Right cardiac atrium (tissue), 5 donors: ENCODE results near the gene AFAP1. TPM values are rescaled to one million over a fixed set of nuclear protein-coding genes. Genes with fewer than 3 reads are reported as not detected.

Source experiments
- ATAC-seq, 2 donors: fragments of 200-7000 bp; cut with Tn5 transposase; one replicate each; pipeline versions ENCODE4 v1.8.0 to v1.9.1; 2020; ENCODE audit warnings: moderate library complexity in 2 of 2, mild to moderate bottlenecking in 1 of 2
- DNase-seq, 3 donors: peaks; one replicate each; pipeline ENCODE4 v3.0.0-alpha.2; 2020
- H3K27ac ChIP-seq: one replicate; pipeline ENCODE4 v1.5.1; 2013; ENCODE audit warnings: mild to moderate bottlenecking, low read length, control low read depth, moderate library complexity
- H3K27me3 ChIP-seq: one replicate; pipeline ENCODE4 v1.6.1; 2013; ENCODE audit not compliant: control insufficient read depth, insufficient read depth
- H3K4me1 ChIP-seq: one replicate; pipeline ENCODE4 v1.6.1; 2013; ENCODE audit warnings: low read length; ENCODE audit not compliant: control insufficient read depth, insufficient read depth
- H3K4me3 ChIP-seq: one replicate; pipeline ENCODE4 v1.5.1; 2013; ENCODE audit warnings: low read length, control low read depth
- H3K9me3 ChIP-seq: one replicate; pipeline ENCODE4 v1.6.1; 2013; ENCODE audit warnings: low read length; ENCODE audit not compliant: control insufficient read depth
- WGBS: extraction: QIAGEN DNeasy Blood & Tissue Kit; methylation state at CpG from one replicate; pipeline ENCODE4 v1.1.7; 2013; 5-methylcytosine and 5-hydroxymethylcytosine counted together
- intact Hi-C, 4 donors: fragments of 100-400 bp; cut with DNase I; formaldehyde crosslinking; loops; one replicate each; pipeline versions ENCODE4 v1.11.0 to v1.14.0; 2022 to 2023
- polyA plus RNA-seq: library from polyadenylated mRNA; stranded (reverse); fragments of 200-250 nt; gene quantifications from one replicate; pipeline ENCODE4 v1.2.3, GENCODE V29; 2013
- total RNA-seq, 4 donors: library from RNA; stranded (reverse); fragmentation: NEBNext Ultra II Directional; extraction: Animal tissue kit (Norgen Biotek cat#: 25700); gene quantifications; one replicate each; pipeline ENCODE4 v1.2.1, GENCODE V29; 2021
- donor health status: healthy with polysubstance abuse.
- donor health status: DM: no; HTN: yes; CAD: no.
- donor health status: DM: no; HTN: no; CAD: no.
- donor health status: DM: no; HTN: yes; CAD: no; lungs with severe emphysema.
- donor health status: DM: yes; HTN: yes; CAD: no.

AFAP1 gene
- total and polyA plus RNA-seq, 5 donors = 7.8 to 43.6 (median 25.4) TPM

GRCh38 chr4:7717946-7718490 lies 221.6 kb downstream of the AFAP1 start:
- H3K27ac ChIP-seq = no peak overlapping the region
- intact Hi-C loops = loop anchor here (2.0 to 10.0 kb wide), 4 partner anchors 256 to 526 kb away; partner anchors contain the start of gene SORCS2 (in 4 of the 4)
- no peaks in the 10 kb centered on the region for H3K9me3 ChIP-seq
- H3K4me3 ChIP-seq = no peak overlapping the region
- H3K4me1 ChIP-seq = no peaks in the 10 kb centered on the region
- no peaks in the 10 kb centered on the region for H3K27me3 ChIP-seq
- ATAC-seq (no peak), DNase-seq (peak in 2 of 3 donors; percentile 25 to 32)
- WGBS = 81% methylated on average over 24 of the region's 24 CpGs

DNA sequence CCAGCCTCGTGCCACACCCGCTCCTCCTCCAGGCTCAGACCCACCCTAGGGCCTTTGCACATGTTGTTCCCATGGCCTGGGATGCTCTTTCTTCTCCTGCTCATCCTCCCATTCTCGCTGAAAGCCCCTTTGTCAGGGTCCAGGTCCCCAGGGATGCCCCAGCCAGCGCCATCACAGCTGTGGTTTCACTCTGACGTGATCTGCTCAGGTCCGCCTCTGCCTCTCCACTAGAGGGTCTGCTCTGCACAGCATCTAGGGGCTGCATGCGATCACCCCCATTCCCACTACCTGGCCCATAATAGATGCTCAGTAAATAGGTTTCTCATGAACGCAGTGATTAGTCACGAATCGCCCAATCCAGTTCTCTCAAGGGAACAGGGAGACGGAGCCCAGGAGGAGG lies 222.5 kb downstream of the AFAP1 start:
- Histone ChIP-seq H3K4me3 (no peak overlapping the region), H3K9me3 (no peaks in the 10 kb centered on the region), H3K27ac (no peak overlapping the region), H3K4me1 (no peaks in the 10 kb centered on the region), H3K27me3 (no peaks in the 10 kb centered on the region)
- intact Hi-C loops = loop anchor here (5.0 to 10.0 kb wide), 3 partner anchors 255 to 525 kb away; partner anchors contain the start of gene SORCS2 (in 3 of the 4)
- ATAC-seq (no peak), DNase-seq (peak in 2 of 3 donors; percentile 16 to 32)
- 93% methylated on average over 11 of the region's 11 CpGs for WGBS

- Histone ChIP-seq H3K27me3 (no peaks in the 10 kb centered on the region), H3K4me3 (no peak overlapping the region), H3K9me3 (no peaks in the 10 kb centered on the region), H3K27ac (no peak overlapping the region), H3K4me1 (no peaks in the 10 kb centered on the region)
- intact Hi-C loops = loop anchor here (5.0 to 10.0 kb wide), 3 partner anchors 254 to 524 kb away; partner anchors contain the start of gene SORCS2 (in 3 of the 4)
- WGBS = 78% methylated on average over 6 of the region's 6 CpGs
- no peak for ATAC-seq
- DNase-seq = no peak
Measured at GRCh38 chr4:7716010-7716721, 223.5 kb downstream of the AFAP1 start.

DNA sequence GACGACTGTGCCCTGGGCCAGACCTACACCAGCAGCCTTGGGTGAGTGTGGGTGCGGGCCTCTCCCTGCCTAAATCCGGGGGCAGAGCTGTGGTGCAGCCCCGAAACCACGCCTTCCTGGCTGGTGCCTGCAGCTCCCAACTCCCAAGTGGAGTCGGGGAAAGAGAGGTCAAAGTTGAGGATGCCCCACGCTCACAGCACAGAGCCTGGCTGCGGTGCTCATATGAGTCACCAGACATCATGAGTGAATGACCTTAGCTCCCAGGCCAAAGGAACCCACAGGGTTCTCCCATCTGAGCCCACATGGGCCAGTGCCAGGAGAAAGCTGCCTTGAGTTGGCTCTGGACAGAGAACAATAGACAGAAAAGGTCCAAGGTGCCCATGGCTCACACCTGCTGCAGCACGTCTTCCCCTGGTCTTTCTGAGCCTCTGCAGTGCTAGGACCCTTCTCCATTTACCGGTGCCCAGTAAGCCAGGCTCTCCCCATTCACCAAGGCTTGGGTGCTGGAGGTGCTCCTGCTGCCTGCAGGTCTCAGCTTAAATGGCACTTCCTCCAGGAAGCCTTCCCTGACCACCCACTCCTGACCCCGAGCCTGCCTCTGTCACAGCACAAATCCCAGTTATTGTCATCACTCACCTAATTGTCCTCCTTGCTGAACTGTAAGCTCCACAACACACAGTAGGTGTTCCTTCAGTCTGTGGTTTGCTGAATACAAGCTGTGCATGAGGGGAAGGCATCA lies 224.2 kb downstream of the AFAP1 start:
- Histone ChIP-seq H3K9me3 (no peaks in the 10 kb centered on the region), H3K4me3 (no peak overlapping the region), H3K4me1 (no peaks in the 10 kb centered on the region), H3K27me3 (no peaks in the 10 kb centered on the region), H3K27ac (no peak overlapping the region)
- ATAC-seq (no peak), DNase-seq (peak in 2 of 3 donors; percentile 27 to 32)
- intact Hi-C loops = loop anchor here (5.0 to 10.0 kb wide), 3 partner anchors 253 to 523 kb away; partner anchors contain the start of gene SORCS2 (in 3 of the 4)
- WGBS = 84% methylated on average over 11 of the region's 11 CpGs

DNA sequence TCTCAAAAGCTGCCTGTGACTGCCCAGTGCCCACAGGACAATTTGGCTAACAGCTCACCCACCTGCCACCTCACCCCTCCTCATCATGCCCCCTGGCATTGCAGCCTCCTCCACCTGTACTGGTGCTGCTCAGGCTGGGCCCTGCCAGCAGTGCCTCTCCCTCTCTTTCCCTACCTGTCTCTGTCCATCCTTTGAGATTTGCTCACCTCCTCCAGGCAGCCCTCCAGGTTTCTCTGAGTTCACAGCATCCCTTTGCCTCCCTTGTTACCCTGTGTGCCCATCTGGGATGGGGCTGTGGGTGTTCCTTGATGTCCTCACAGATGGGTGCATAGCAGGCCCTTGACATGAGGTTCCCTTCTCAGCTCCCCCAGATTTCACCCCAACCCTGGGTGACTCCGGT lies 224.9 kb downstream of the AFAP1 start:
- Histone ChIP-seq H3K4me3 (no peak overlapping the region), H3K4me1 (no peaks in the 10 kb centered on the region), H3K27me3 (no peaks in the 10 kb centered on the region), H3K27ac (no peak overlapping the region), H3K9me3 (no peaks in the 10 kb centered on the region)
- ATAC-seq (no peak), DNase-seq (peak in 1 of 3 donors; percentile 21)
- 88% methylated on average over 1 of the region's 1 CpG for WGBS
- intact Hi-C loops = loop anchor here (5.0 to 10.0 kb wide), 3 partner anchors 252 to 522 kb away; partner anchors contain the start of gene SORCS2 (in 3 of the 4)

DNA sequence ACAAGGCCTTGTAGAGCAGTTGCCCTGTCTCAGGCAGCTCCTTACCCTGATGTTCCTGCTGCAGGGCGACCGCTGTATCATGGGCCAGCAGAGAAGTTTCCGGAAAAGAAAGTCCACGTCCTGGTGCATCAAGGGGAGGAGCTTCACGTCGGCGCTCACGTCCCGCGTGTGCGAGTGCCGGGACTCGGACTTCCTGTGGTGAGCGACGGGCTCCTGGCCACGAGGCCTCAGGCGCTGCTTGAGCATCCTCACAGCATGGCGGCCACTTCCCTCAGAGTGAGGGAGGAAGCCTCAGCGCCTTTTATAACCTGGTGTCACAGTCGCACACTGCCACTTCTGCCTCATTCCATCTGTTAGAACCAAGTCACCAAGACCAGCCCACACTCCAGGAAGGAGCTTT lies 225.5 kb downstream of the AFAP1 start:
- intact Hi-C loops = loop anchor here in 2 of 4 donors (10.0 kb wide), 1 partner anchor 519 kb away; the partner anchor contains the start of gene SORCS2 (in 2 of the 2)
- WGBS = 93% methylated on average over 20 of the region's 20 CpGs
- Histone ChIP-seq H3K4me3 (no peak overlapping the region), H3K9me3 (no peaks in the 10 kb centered on the region), H3K27me3 (no peaks in the 10 kb centered on the region), H3K4me1 (no peaks in the 10 kb centered on the region), H3K27ac (no peak overlapping the region)
- DNase-seq = peak; percentile 2 to 38 (median 33)
- ATAC-seq = no peak

DNA sequence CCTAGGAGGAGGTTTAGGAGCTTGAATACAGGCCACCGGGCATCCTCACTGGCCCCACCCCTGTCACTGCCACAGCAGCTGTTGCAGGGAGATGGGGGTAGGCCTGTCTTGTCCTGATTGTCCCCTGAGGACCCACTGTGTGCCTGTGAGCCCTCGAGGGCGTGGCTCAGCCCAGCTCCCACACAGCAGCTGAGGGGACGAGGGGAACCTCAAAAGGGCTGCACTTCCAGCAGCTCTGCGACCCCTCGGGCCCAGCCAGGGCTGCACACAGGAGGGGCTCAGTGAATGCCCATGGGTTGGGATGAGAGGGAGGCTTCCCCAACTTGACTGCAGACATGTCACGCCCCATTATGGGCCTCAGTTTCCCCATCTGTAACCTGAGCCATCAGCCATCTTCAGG lies 225.9 kb downstream of the AFAP1 start:
- DNase-seq = peak; percentile 4 to 29 (median 19)
- Histone ChIP-seq H3K27ac (no peak overlapping the region), H3K9me3 (no peaks in the 10 kb centered on the region), H3K4me3 (no peak overlapping the region), H3K4me1 (no peaks in the 10 kb centered on the region), H3K27me3 (no peaks in the 10 kb centered on the region)
- intact Hi-C loops = loop anchor here in 2 of 4 donors (10.0 kb wide), 1 partner anchor 519 kb away; the partner anchor contains the start of gene SORCS2 (in 2 of the 2)
- ATAC-seq = no peak
- WGBS = 86% methylated on average over 7 of the region's 7 CpGs

DNA sequence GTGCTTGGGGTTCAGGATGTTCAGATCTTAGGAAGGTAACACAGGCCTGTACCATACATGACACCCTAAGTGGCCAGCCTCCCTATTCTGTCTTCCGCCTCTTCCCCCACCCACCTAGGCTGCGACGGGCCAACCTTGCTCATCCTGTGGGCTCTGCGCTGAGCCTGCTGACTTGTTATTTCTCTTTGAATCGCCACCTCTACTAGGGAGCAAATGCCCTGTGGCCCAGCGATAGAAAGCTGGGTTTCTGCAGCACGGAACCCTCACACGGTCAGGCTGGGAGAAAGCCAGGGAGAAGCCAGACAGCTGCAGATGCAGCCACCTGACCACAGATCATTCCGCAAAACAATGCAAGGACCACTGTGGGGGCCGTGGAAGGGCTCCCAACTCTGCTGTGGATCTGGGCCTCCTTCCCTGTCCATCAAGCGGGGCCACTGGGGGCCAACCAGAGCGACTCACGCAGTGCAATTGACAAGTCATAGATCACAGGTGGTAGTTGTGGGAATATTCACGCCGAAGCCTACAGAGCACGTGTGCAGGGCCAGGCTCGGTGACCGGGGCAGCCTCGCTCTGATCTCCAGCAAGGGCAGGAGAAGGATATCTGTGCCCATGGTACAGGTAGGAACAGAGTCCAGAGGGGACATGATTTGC lies 227.5 kb downstream of the AFAP1 start:
- DNase-seq = peak in 2 of 3 donors; percentile 1 to 40
- no peaks in the 10 kb centered on the region for H3K9me3 ChIP-seq
- H3K27me3 ChIP-seq = no peaks in the 10 kb centered on the region
- no peak overlapping the region for H3K4me3 ChIP-seq
- intact Hi-C loops = loop anchor here in 2 of 4 donors (10.0 kb wide), 1 partner anchor 517 kb away; the partner anchor contains the start of gene SORCS2 (in 2 of the 2)
- 91% methylated on average over 19 of the region's 19 CpGs for WGBS
- no peak for ATAC-seq
- H3K4me1 ChIP-seq = no peaks in the 10 kb centered on the region
- H3K27ac ChIP-seq = no peak overlapping the region

GRCh38 chr4:7711307-7711963 lies 228.2 kb downstream of the AFAP1 start:
- no peaks in the 10 kb centered on the region for H3K4me1 ChIP-seq
- no peaks in the 10 kb centered on the region for H3K9me3 ChIP-seq
- intact Hi-C loops = loop anchor here in 2 of 4 donors (10.0 kb wide), 1 partner anchor 517 kb away; the partner anchor contains the start of gene SORCS2 (in 2 of the 2)
- no peak overlapping the region for H3K27ac ChIP-seq
- no peaks in the 10 kb centered on the region for H3K27me3 ChIP-seq
- 96% methylated on average over 10 of the region's 10 CpGs for WGBS
- no peak for ATAC-seq
- no peak overlapping the region for H3K4me3 ChIP-seq
- peak in 1 of 3 donors; percentile 3 for DNase-seq
